Muscle layer of duodenum (tissue), 2 donors: Measurements from ENCODE around the gene CEMP1.

Experiments used
- H3K27ac ChIP-seq: one replicate; pipeline ENCODE4 v1.7.0; 2013; ENCODE audit warnings: mild to moderate bottlenecking, low read length
- H3K27me3 ChIP-seq: one replicate; pipeline ENCODE4 v1.7.0; 2013; ENCODE audit warnings: low read depth, mild to moderate bottlenecking, control low read depth, low read length
- H3K36me3 ChIP-seq, 2 donors: one replicate each; pipeline ENCODE4 v1.7.0; 2013; ENCODE audit warnings: low read length in 2 of 2, control low read depth in 1 of 2, mild to moderate bottlenecking in 1 of 2; ENCODE audit not compliant: insufficient read depth in 2 of 2, control insufficient read depth in 1 of 2
- H3K4me1 ChIP-seq, 2 donors: one replicate each; pipeline ENCODE4 v1.7.0; 2013; ENCODE audit warnings: low read length in 2 of 2, mild to moderate bottlenecking in 2 of 2, control low read depth in 1 of 2, moderate library complexity in 1 of 2; ENCODE audit not compliant: insufficient read depth in 2 of 2, control insufficient read depth in 1 of 2
- H3K4me3 ChIP-seq, 2 donors: one replicate each; pipeline ENCODE4 v1.7.0; 2013; ENCODE audit warnings: low read length in 2 of 2, low read depth in 1 of 2, mild to moderate bottlenecking in 1 of 2
- H3K9me3 ChIP-seq, 2 donors: one replicate each; pipeline ENCODE4 v1.7.0; 2013; ENCODE audit warnings: low read length in 2 of 2, control low read depth in 1 of 2, mild to moderate bottlenecking in 1 of 2; ENCODE audit not compliant: control insufficient read depth in 1 of 2
- donor health status: healthy.

The CEMP1 gene

GRCh38 chr16:2497116-2497630 lies 34.0 kb downstream of the CEMP1 start:
- Histone ChIP-seq H3K4me1 (peaks cover 4 to 38% of the 10 kb centered on the region in 2 donors), H3K4me3 (no peak overlapping the region), H3K36me3 (peaks cover 3 to 32% of the 10 kb centered on the region in 2 donors), H3K27ac (no peak overlapping the region), H3K9me3 (no peaks in the 10 kb centered on the region), H3K27me3 (no peaks in the 10 kb centered on the region)

DNA sequence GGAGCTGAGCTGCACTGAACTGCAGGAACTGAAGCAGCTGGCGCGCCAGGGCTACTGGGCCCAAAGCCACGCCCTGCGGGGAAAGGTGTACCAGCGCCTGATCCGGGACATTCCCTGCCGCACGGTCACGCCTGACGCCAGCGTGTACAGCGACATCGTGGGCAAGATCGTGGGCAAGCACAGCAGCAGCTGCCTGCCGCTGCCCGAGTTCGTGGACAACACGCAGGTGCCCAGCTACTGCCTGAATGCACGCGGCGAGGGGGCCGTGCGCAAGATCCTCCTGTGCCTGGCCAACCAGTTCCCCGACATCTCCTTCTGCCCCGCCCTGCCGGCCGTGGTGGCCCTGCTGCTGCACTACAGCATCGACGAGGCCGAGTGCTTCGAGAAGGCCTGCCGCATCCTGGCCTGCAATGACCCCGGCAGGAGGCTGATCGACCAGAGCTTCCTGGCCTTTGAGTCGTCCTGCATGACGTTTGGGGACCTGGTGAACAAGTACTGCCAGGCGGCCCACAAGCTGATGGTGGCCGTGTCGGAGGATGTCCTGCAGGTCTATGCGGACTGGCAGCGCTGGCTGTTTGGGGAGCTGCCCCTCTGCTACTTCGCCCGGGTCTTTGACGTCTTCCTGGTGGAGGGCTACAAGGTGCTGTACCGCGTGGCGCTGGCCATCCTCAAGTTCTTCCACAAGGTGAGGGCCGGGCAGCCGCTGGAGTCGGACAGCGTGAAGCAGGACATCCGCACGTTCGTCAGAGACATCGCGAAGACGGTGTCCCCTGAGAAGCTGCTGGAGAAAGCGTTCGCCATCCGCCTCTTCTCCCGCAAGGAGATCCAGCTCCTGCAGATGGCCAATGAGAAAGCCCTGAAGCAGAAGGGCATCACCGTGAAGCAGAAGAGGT lies 34.7 kb downstream of the CEMP1 start:
- peaks cover 0 to 31% of the 10 kb centered on the region in 2 donors for H3K4me1 ChIP-seq
- H3K9me3 ChIP-seq = no peaks in the 10 kb centered on the region
- no peak overlapping the region for H3K4me3 ChIP-seq
- no peaks in the 10 kb centered on the region for H3K27me3 ChIP-seq
- H3K27ac ChIP-seq = no peak overlapping the region
- H3K36me3 ChIP-seq = peaks cover 3 to 32% of the 10 kb centered on the region in 2 donors

DNA sequence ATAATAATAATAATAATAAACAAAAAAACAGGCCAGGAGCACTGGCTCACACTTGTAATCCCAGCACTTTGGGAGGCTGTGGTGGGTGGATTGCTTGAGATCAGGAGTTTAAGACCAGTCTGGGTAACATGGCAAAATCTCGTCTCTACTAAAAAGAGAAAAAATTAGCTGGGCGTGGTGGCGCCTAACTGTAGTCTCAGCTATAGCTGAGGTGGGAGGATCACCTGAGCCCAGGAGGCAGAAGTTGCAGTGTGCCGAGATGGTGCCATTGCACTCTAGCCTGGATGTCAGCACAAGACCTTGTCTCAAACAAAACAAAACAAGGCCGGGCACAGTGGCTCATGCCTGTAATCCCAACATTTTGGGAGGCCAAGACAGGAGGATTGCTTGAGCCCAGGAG lies 36.2 kb downstream of the CEMP1 start:
- H3K27me3 ChIP-seq = no peaks in the 10 kb centered on the region
- H3K9me3 ChIP-seq = no peaks in the 10 kb centered on the region
- H3K4me1 ChIP-seq = peaks cover 0 to 23% of the 10 kb centered on the region in 2 donors
- H3K4me3 ChIP-seq = no peak overlapping the region
- no peak overlapping the region for H3K27ac ChIP-seq
- H3K36me3 ChIP-seq = peaks cover 3 to 38% of the 10 kb centered on the region in 2 donors

DNA sequence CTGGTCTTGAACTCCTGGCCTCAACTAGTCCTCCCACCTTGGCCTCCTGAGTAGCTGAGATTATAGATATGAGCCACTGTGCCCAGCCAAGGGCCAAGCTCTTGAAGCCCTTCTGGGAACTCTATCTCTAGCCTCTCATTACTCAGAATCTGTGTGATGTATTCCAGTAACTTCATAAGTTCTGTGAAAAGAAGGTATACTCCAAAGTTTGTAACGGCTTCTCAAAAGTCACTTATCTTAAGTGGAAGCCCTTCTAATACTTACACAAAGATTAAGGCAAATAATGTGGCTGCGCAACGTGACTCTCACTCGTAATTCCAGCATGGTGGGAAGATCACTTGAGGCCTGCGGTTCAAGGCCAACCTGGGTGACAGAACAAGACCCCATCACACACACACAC lies 36.6 kb downstream of the CEMP1 start:
- H3K4me1 ChIP-seq = peaks cover 0 to 23% of the 10 kb centered on the region in 2 donors
- H3K9me3 ChIP-seq = no peaks in the 10 kb centered on the region
- no peak overlapping the region for H3K4me3 ChIP-seq
- no peaks in the 10 kb centered on the region for H3K27me3 ChIP-seq
- H3K36me3 ChIP-seq = peaks cover 3 to 42% of the 10 kb centered on the region in 2 donors
- H3K27ac ChIP-seq = no peak overlapping the region

DNA sequence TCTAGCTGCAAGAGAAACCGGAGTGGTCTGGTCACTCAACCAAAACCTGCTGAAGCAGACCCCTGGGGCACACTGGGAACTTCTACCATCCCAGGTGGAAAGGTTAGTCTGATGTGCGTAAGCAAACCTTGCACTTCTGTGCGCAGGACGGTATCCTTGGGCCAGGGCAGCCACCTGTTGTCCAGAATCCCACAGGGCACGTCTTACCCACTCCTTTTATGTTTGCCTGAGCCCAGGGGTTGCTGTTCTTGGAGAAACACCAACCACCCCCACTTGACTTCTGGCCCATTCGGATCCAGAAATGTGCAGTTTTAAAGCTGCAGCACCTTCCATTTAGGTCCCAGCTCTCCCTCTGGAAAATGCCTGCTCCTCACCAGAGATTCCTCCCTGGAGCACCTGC lies 37.6 kb downstream of the CEMP1 start:
- H3K9me3 ChIP-seq = no peaks in the 10 kb centered on the region
- H3K27me3 ChIP-seq = no peaks in the 10 kb centered on the region
- no peak overlapping the region for H3K4me3 ChIP-seq
- H3K4me1 ChIP-seq = peaks cover 0 to 21% of the 10 kb centered on the region in 2 donors
- H3K36me3 ChIP-seq = peaks cover 3 to 34% of the 10 kb centered on the region in 2 donors
- no peak overlapping the region for H3K27ac ChIP-seq

DNA sequence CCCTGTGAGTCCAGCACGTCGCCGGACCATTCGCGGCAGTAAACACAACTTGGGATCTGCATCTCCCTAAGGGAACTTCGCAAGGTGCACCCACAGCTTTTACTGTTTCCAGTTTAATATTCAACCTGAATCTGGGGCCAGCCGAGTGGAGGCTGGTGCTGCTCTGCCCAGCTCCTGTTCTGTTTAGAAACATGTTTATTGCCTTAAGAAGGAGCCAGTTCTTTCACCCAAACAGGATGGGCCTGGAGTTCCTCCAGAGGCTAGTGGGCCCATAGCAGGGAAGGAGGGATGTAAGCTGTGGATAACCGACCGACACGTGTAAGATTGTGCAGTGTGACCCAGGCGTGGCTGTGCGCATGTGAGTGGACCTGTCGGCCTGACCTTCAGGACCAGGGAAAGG lies 38.9 kb downstream of the CEMP1 start:
- H3K27ac ChIP-seq = no peak overlapping the region
- no peaks in the 10 kb centered on the region for H3K9me3 ChIP-seq
- H3K36me3 ChIP-seq = peaks cover 3 to 26% of the 10 kb centered on the region in 2 donors
- H3K27me3 ChIP-seq = no peaks in the 10 kb centered on the region
- H3K4me1 ChIP-seq = peaks cover 0 to 8% of the 10 kb centered on the region in 2 donors
- H3K4me3 ChIP-seq = no peak overlapping the region

DNA sequence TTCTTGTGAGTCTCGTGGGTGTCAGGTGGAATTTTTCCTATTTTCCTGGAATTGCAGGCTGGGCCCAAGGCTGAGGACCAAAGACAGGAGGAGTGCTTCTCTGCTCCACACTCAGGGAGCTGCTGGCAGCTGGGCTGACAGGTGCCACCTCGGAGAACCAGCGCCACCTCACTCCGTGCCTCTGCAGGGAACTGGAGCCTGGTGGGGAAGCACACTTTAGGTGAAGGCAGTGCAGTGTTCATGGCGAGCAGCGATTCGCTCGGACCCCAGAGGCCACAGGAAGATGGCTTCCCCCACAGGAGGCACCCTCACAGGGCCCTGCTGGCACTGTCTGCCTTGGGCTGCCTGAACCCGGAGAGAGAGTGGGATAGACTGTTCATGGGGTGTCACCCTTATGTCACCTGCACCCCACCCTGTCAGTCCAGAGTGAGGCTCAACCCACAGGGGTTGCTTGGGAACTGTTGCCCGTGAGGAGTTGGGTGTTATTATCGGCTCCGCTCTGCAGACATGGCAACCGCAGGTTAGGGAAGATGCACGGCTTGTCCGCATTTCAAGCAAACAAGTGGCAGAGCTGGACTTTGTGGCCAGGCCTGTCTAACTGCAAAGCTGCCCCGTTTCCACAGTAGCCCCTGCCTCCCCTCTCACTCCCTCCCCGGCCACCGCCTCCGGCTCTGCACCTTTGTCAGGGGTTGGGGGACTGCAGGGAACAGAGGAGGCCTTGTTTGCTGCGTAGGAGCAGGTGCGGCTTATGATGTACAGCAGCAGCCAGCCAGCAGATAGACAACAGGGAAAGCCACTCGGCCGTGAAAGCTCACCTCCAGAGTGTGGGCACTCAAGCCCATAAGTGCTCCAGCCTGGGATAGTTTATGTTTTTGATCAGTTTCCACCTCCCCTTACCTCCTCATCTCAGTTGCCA lies 40.8 kb downstream of the CEMP1 start:
- H3K4me1 ChIP-seq = no peaks in the 10 kb centered on the region
- H3K27me3 ChIP-seq = no peaks in the 10 kb centered on the region
- H3K9me3 ChIP-seq = no peaks in the 10 kb centered on the region
- H3K36me3 ChIP-seq = peaks cover 0 to 12% of the 10 kb centered on the region in 2 donors
- no peak overlapping the region for H3K27ac ChIP-seq
- H3K4me3 ChIP-seq = no peak overlapping the region

DNA sequence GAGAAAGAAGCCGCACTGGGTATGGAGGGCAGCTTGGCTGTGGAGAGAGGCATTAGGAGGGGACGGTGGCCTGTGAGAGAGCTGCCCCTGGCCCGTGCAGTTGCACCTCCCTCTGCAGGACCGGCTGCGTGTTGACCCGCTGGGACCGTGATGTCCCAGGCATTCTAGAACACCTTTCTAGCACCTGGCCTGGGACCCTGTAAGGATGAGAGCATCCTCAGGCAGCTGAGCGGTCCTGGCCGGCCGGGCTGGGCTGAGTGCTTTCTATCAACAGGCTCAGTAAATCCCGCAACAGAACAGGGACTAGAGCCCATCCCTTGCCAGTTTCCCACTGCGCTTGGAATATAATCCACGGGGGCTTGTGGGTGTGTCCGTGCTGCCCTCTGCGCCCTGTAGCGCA lies 41.6 kb downstream of the CEMP1 start:
- H3K27ac ChIP-seq = no peak overlapping the region
- no peaks in the 10 kb centered on the region for H3K27me3 ChIP-seq
- H3K9me3 ChIP-seq = no peaks in the 10 kb centered on the region
- H3K4me3 ChIP-seq = no peak overlapping the region
- peaks cover 0 to 12% of the 10 kb centered on the region in 2 donors for H3K36me3 ChIP-seq
- H3K4me1 ChIP-seq = no peaks in the 10 kb centered on the region

DNA sequence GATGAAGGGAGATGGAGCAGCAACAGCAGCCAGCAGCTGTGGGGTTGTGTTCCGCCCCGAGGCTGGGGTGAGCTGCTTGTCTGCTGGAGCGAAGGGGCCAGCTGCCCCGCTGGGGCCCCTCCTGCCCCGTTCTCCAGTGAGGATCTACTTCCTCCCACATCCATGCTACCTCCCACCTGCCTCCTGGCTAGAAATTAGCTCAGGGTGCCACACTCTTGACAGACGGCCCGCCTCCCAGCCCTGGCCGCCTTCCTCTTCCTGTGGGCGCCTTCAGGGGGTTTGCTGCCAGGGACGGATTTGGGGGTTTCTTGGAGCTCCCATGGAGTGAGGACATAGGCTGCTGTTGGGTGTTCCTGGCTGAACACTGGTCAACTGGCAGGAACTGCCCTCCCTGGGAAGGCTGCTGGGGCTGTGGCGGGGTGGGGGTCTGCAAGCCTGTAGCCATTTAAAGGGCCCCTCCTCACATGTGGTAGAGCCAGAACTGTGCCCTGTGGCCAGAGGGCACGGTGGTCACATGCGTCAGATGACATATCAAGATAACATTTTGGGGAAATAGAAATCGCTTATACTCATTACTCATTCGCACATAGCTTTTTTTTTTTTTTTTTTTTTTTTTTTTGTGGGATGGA lies 43.2 kb downstream of the CEMP1 start:
- Histone ChIP-seq H3K9me3 (no peaks in the 10 kb centered on the region), H3K27me3 (no peaks in the 10 kb centered on the region), H3K4me1 (peaks cover 4 to 6% of the 10 kb centered on the region in 2 donors), H3K36me3 (peaks cover 0 to 12% of the 10 kb centered on the region in 2 donors), H3K27ac (no peak overlapping the region), H3K4me3 (no peak overlapping the region)

- no peaks in the 10 kb centered on the region for H3K27me3 ChIP-seq
- H3K4me1 ChIP-seq = peaks cover 4 to 11% of the 10 kb centered on the region in 2 donors
- peaks cover 0 to 12% of the 10 kb centered on the region in 2 donors for H3K36me3 ChIP-seq
- no peaks in the 10 kb centered on the region for H3K9me3 ChIP-seq
- H3K27ac ChIP-seq = no peak overlapping the region
- H3K4me3 ChIP-seq = no peak overlapping the region
Observed at GRCh38 chr16:2487517-2487842, 43.7 kb downstream of the CEMP1 start.
